ENCODE data around the gene BEAN1. TPM values are rescaled to one million over a fixed set of nuclear protein-coding genes. Genes with fewer than 3 reads are reported as not detected.

Gene BEAN1
- polyA plus RNA-seq, 3 donors: 0.12 to 0.81 TPM; not detected in 1

- Mint-ChIP-seq H3K4me1 (peaks cover 12% of the 10 kb centered on the region), H3K4me3 (peak overlapping the region; percentile 31 to 90), H3K27ac (no peak overlapping the region), H3K9me3 (peaks cover 0 to 22% (median 17%) of the 10 kb centered on the region in 7 donors), H3K36me3 (peaks cover 3% of the 10 kb centered on the region in 2 donors), H3K27me3 (ENCODE audit: low read depth in 3 of 3) (peaks cover 80 to 89% (median 82%) of the 10 kb centered on the region in 3 donors)
- Histone ChIP-seq H3K4me2 (replicated peaks; ENCODE audit: extremely low read depth, low read length, poor library complexity, severe bottlenecking) (peak overlapping the region; percentile 23), H3K36me3 (replicated peaks in 1 of 2; ENCODE audit: control insufficient read depth in 1 of 2, insufficient read depth in 2 of 2, low read length in 2 of 2) (no peaks in the 10 kb centered on the region), H3K27ac (ENCODE audit: low read depth in 1 of 2, low read length in 2 of 2) (no peak overlapping the region), H3K4me3 (replicated peaks in 1 of 3; ENCODE audit: low read depth in 2 of 3, low read length in 3 of 3) (no peak overlapping the region), H3K9me3 (replicated peaks in 1 of 2; ENCODE audit: control insufficient read depth in 1 of 2, insufficient read depth in 1 of 2, low read length in 2 of 2) (peaks cover 0 to 28% of the 10 kb centered on the region in 2 donors), H2AFZ (ENCODE audit: insufficient read depth, low read depth, low read length, poor library complexity, severe bottlenecking) (no peak overlapping the region), H4K20me1 (ENCODE audit: insufficient read depth, low read length) (no peaks in the 10 kb centered on the region), H3K4me1 (ENCODE audit: control insufficient read depth in 1 of 2, insufficient read depth in 2 of 2, low read length in 2 of 2) (peaks cover 10 to 11% of the 10 kb centered on the region in 2 donors), H3K79me2 (ENCODE audit: insufficient read depth, low read length) (no peaks in the 10 kb centered on the region), H3K9ac (ENCODE audit: insufficient read depth, low read length, poor library complexity, severe bottlenecking) (no peak overlapping the region), H3K27me3 (ENCODE audit: control insufficient read depth in 2 of 2, insufficient read depth in 2 of 2, low read length in 2 of 2) (peaks cover 68 to 87% of the 10 kb centered on the region in 2 donors)
- intact Hi-C loops (cut with micrococcal nuclease): no loop called here
- 5% methylated on average over 52 of the region's 56 CpGs for WGBS (ENCODE audit: insufficient coverage)
- no peak for TF ChIP-seq CTCF (IDR thresholded peaks at IDR 0.05)
- DNase-seq: no peak
Observed at GRCh38 chr16:66426112-66427035, 721 bp upstream of the BEAN1 start.

- Mint-ChIP-seq H3K9me3 (peaks cover 0 to 20% (median 12%) of the 10 kb centered on the region in 7 donors), H3K27me3 (ENCODE audit: low read depth in 3 of 3) (peaks cover 80 to 90% (median 85%) of the 10 kb centered on the region in 3 donors), H3K36me3 (peaks cover 3% of the 10 kb centered on the region in 2 donors), H3K27ac (no peak overlapping the region), H3K4me1 (peaks cover 10% of the 10 kb centered on the region), H3K4me3 (peak overlapping the region; percentile 57 to 81)
- H3K36me3 ChIP-seq (replicated peaks in 1 of 2; ENCODE audit: control insufficient read depth in 1 of 2, insufficient read depth in 2 of 2, low read length in 2 of 2): no peaks in the 10 kb centered on the region
- H3K79me2 ChIP-seq (ENCODE audit: insufficient read depth, low read length): no peaks in the 10 kb centered on the region
- H3K27ac ChIP-seq (ENCODE audit: low read depth in 1 of 2, low read length in 2 of 2): no peak overlapping the region
- H3K4me1 ChIP-seq (ENCODE audit: control insufficient read depth in 1 of 2, insufficient read depth in 2 of 2, low read length in 2 of 2): peaks cover 10 to 11% of the 10 kb centered on the region in 2 donors
- under 1% methylated on average over 23 of the region's 40 CpGs for WGBS (ENCODE audit: insufficient coverage)
- peaks cover 60 to 89% of the 10 kb centered on the region in 2 donors for H3K27me3 ChIP-seq (ENCODE audit: control insufficient read depth in 2 of 2, insufficient read depth in 2 of 2, low read length in 2 of 2)
- H2AFZ ChIP-seq (ENCODE audit: insufficient read depth, low read depth, low read length, poor library complexity, severe bottlenecking): no peak overlapping the region
- no peak for DNase-seq
- H3K4me2 ChIP-seq (replicated peaks; ENCODE audit: extremely low read depth, low read length, poor library complexity, severe bottlenecking): peak overlapping the region; percentile 62
- H3K9me3 ChIP-seq (replicated peaks in 1 of 2; ENCODE audit: control insufficient read depth in 1 of 2, insufficient read depth in 1 of 2, low read length in 2 of 2): peaks cover 0 to 28% of the 10 kb centered on the region in 2 donors
- no peak for TF ChIP-seq CTCF (IDR thresholded peaks at IDR 0.05)
- no peaks in the 10 kb centered on the region for H4K20me1 ChIP-seq (ENCODE audit: insufficient read depth, low read length)
- no peak overlapping the region for H3K9ac ChIP-seq (ENCODE audit: insufficient read depth, low read length, poor library complexity, severe bottlenecking)
- H3K4me3 ChIP-seq (replicated peaks in 1 of 3; ENCODE audit: low read depth in 2 of 3, low read length in 3 of 3): peak overlapping the region in 1 of 3 experiments; percentile 42
- intact Hi-C loops (cut with micrococcal nuclease): no loop called here
Observed at GRCh38 chr16:66427871-66428681, 981 bp downstream of the BEAN1 start.
